Stimulated activated naive CD8-positive, alpha-beta T cell treated with anti-CD3 and anti-CD28 coated beads, Interleukin-15, amount 100 ng/mL, for 72 hours (primary cell): ENCODE measurements around the gene URB2.
A peak's percentile ranks its signal among the peaks of the same experiment; 100 is the strongest.
"Not testable (repeated sequence)": the region's sequence is repeated elsewhere in the genome, so short reads cannot be mapped to it uniquely, and the experiment has no call there.

Experiments used
- ATAC-seq: fragments of 150-1000 bp; cut with Tn5 transposase; 2 replicates; pipeline ENCODE4 v1.10.0; 2021; ENCODE audit warnings: mild to moderate bottlenecking, moderate library complexity
- DNase-seq, 2 donors: peaks; one replicate each; pipeline ENCODE4 v3.0.0; 2021 to 2022
- H3K27ac Mint-ChIP-seq, 2 donors: one replicate each; pipeline ENCODE4 v1.8.0; 2022; ENCODE audit warnings: mild to moderate bottlenecking in 2 of 2, mixed read lengths in 2 of 2, moderate library complexity in 2 of 2
- H3K27me3 Mint-ChIP-seq: one replicate; pipeline ENCODE4 v1.8.0; 2022; ENCODE audit warnings: mixed read lengths
- H3K4me1 Mint-ChIP-seq: one replicate; pipeline ENCODE4 v1.8.0; 2022; ENCODE audit warnings: mild to moderate bottlenecking, mixed read lengths
- H3K4me3 Mint-ChIP-seq, 2 donors: one replicate each; pipeline ENCODE4 v1.8.0; 2022; ENCODE audit warnings: mild to moderate bottlenecking in 2 of 2, mixed read lengths in 2 of 2, moderate library complexity in 1 of 2
- H3K9me3 Mint-ChIP-seq, 2 donors: one replicate each; pipeline ENCODE4 v1.8.0; 2022; ENCODE audit warnings: mixed read lengths in 2 of 2

URB2 gene

GRCh38 chr1:229625915-229626831 lies at the start of gene URB2, which contains the start of gene TAF5L:
Gene URB2, plus strand, starts transcription at chr1:229626247. Its CDS starts 1,387 bp downstream, at chr1:229627634.
Gene TAF5L, minus strand, starts transcription at chr1:229626122. Its CDS starts 11,640 bp downstream, at chr1:229614482.
- Mint-ChIP-seq H3K4me3 (peak within 1 kb of the TSS; percentile 93 to 100), H3K27ac (peak within 1 kb of the TSS; percentile 99), H3K27me3 (no peaks in the 10 kb centered on the region), H3K9me3 (no peaks in the 10 kb centered on the region), H3K4me1 (peaks cover 69% of the 10 kb centered on the region)
- DNase-seq (peak; percentile 90), ATAC-seq (peak; percentile 94)

- ATAC-seq (no peak), DNase-seq (no peak)
- Mint-ChIP-seq H3K9me3 (no peaks in the 10 kb centered on the region), H3K4me1 (no peaks in the 10 kb centered on the region), H3K27ac (peak overlapping the region in 1 of 2 donors; percentile 77), H3K4me3 (no peak overlapping the region), H3K27me3 (peaks cover 31% of the 10 kb centered on the region)
Measured at GRCh38 chr1:229578168-229579058, 47.6 kb upstream of the URB2 start.

GRCh38 chr1:229579059-229579673 lies 46.9 kb upstream of the URB2 start:
- ATAC-seq = no peak
- Mint-ChIP-seq H3K27me3 (peaks cover 31% of the 10 kb centered on the region), H3K27ac (peak overlapping the region in 1 of 2 donors; percentile 55), H3K9me3 (no peaks in the 10 kb centered on the region), H3K4me1 (no peaks in the 10 kb centered on the region), H3K4me3 (no peak overlapping the region)
- no peak for DNase-seq

- ATAC-seq (no peak), DNase-seq (no peak)
- Mint-ChIP-seq H3K4me1 (no peaks in the 10 kb centered on the region), H3K4me3 (no peak overlapping the region), H3K9me3 (no peaks in the 10 kb centered on the region), H3K27ac (no peak overlapping the region), H3K27me3 (peaks cover 31% of the 10 kb centered on the region)
Measured at GRCh38 chr1:229581485-229581884, 44.6 kb upstream of the URB2 start.

GRCh38 chr1:229582011-229582694 lies 43.9 kb upstream of the URB2 start:
- Mint-ChIP-seq H3K4me1 (no peaks in the 10 kb centered on the region), H3K9me3 (no peaks in the 10 kb centered on the region), H3K27me3 (peaks cover 31% of the 10 kb centered on the region), H3K4me3 (no peak overlapping the region), H3K27ac (peak overlapping the region; percentile 5 to 42)
- no peak for DNase-seq
- ATAC-seq = no peak

- Mint-ChIP-seq H3K27ac (peak overlapping the region in 1 of 2 donors; percentile 42), H3K4me3 (no peak overlapping the region), H3K9me3 (no peaks in the 10 kb centered on the region), H3K27me3 (peaks cover 26% of the 10 kb centered on the region), H3K4me1 (no peaks in the 10 kb centered on the region)
- ATAC-seq = no peak
- no peak for DNase-seq
Measured at GRCh38 chr1:229582715-229583114, 43.3 kb upstream of the URB2 start.

GRCh38 chr1:229585338-229585737 lies 40.7 kb upstream of the URB2 start:
- no peak overlapping the region for H3K4me3 Mint-ChIP-seq
- ATAC-seq (no peak), DNase-seq (no peak)
- no peaks in the 10 kb centered on the region for H3K4me1 Mint-ChIP-seq
- H3K27ac Mint-ChIP-seq = no peak overlapping the region
- H3K27me3 Mint-ChIP-seq = peaks cover 6% of the 10 kb centered on the region
- H3K9me3 Mint-ChIP-seq = no peaks in the 10 kb centered on the region

GRCh38 chr1:229590119-229590518 lies 35.9 kb upstream of the URB2 start:
- no peaks in the 10 kb centered on the region for H3K4me1 Mint-ChIP-seq
- H3K4me3 Mint-ChIP-seq = no peak overlapping the region
- H3K27ac Mint-ChIP-seq = peak overlapping the region in 1 of 2 donors; percentile 19
- DNase-seq (no peak), ATAC-seq (no peak)
- H3K27me3 Mint-ChIP-seq = no peaks in the 10 kb centered on the region
- H3K9me3 Mint-ChIP-seq = no peaks in the 10 kb centered on the region

GRCh38 chr1:229593800-229594199 lies 32.2 kb upstream of the URB2 start:
- Mint-ChIP-seq H3K4me1 (peaks cover 13% of the 10 kb centered on the region), H3K27me3 (no peaks in the 10 kb centered on the region)

GRCh38 chr1:229594227-229595008 lies 31.6 kb upstream of the URB2 start:
- no peak for ATAC-seq
- Mint-ChIP-seq H3K4me1 (peaks cover 13% of the 10 kb centered on the region), H3K27me3 (no peaks in the 10 kb centered on the region), H3K27ac (no peak overlapping the region), H3K4me3 (no peak overlapping the region), H3K9me3 (no peaks in the 10 kb centered on the region)
- DNase-seq = no peak

More at GRCh38 chr1:229593800-229594199, 32.2 kb upstream of the URB2 start:
- no peak for DNase-seq
- Mint-ChIP-seq H3K4me3 (no peak overlapping the region), H3K27ac (no peak overlapping the region), H3K9me3 (no peaks in the 10 kb centered on the region)
- no peak for ATAC-seq

- H3K4me1 Mint-ChIP-seq = peaks cover 13% of the 10 kb centered on the region
- not testable (repeated sequence) for H3K27ac Mint-ChIP-seq, ATAC-seq, DNase-seq, H3K9me3 Mint-ChIP-seq, H3K4me3 Mint-ChIP-seq, H3K27me3 Mint-ChIP-seq
Measured at GRCh38 chr1:229595876-229596275, 30.2 kb upstream of the URB2 start.

- no peak overlapping the region for H3K27ac Mint-ChIP-seq
- H3K4me3 Mint-ChIP-seq = no peak overlapping the region
- no peak for DNase-seq
- no peaks in the 10 kb centered on the region for H3K9me3 Mint-ChIP-seq
- H3K4me1 Mint-ChIP-seq = peaks cover 13% of the 10 kb centered on the region
- H3K27me3 Mint-ChIP-seq = no peaks in the 10 kb centered on the region
- no peak for ATAC-seq
Measured at GRCh38 chr1:229596925-229597699, 28.9 kb upstream of the URB2 start.

GRCh38 chr1:229597877-229598276 lies 28.2 kb upstream of the URB2 start:
- no peak overlapping the region for H3K4me3 Mint-ChIP-seq
- DNase-seq = no peak
- H3K4me1 Mint-ChIP-seq = peaks cover 13% of the 10 kb centered on the region
- peak overlapping the region in 1 of 2 donors; percentile 80 for H3K27ac Mint-ChIP-seq
- H3K9me3 Mint-ChIP-seq = no peaks in the 10 kb centered on the region
- no peaks in the 10 kb centered on the region for H3K27me3 Mint-ChIP-seq
- no peak for ATAC-seq
